Keratinocyte (primary cell): ENCODE data around the gene ANAPC2. TPM values are rescaled to one million over a fixed set of nuclear protein-coding genes. Genes with fewer than 3 reads are reported as not detected.

Experiments
- DNase-seq: peaks from one replicate; pipeline ENCODE4 v3.0.0-alpha.2; 2011; ENCODE audit warnings: low read depth, missing footprints, low spot score
- FAIRE-seq: peaks from 2 replicates; lab custom pipeline; 2011; peaks lifted over from hg19 to GRCh38; lab: Jason Lieb, UNC
- H2AFZ ChIP-seq: 2 replicates; pipeline ENCODE4 v1.6.0; 2012; ENCODE audit warnings: low read length, control low read depth, inconsistent platforms; ENCODE audit not compliant: control insufficient read depth
- H3K27ac ChIP-seq: 2 replicates; pipeline ENCODE4 v1.5.1; 2011; ENCODE audit warnings: low read length; ENCODE audit not compliant: control insufficient read depth, insufficient read depth
- H3K27me3 ChIP-seq: 3 replicates; pipeline ENCODE4 v1.6.0; 2011; ENCODE audit warnings: low read length; ENCODE audit not compliant: control insufficient read depth, insufficient read depth; ENCODE audit errors: extremely low read depth
- H3K36me3 ChIP-seq, 2 experiments: 2 replicates in 1 of 2; 3 replicates in 1 of 2; pipeline ENCODE4 v1.5.1; 2011; ENCODE audit warnings: low read length in 2 of 2, mild to moderate bottlenecking in 1 of 2; ENCODE audit not compliant: control insufficient read depth in 2 of 2, insufficient read depth in 2 of 2; ENCODE audit errors: extremely low read depth in 1 of 2
- H3K4me1 ChIP-seq: 3 replicates; pipeline ENCODE4 v1.5.1; 2011; ENCODE audit warnings: low read length; ENCODE audit not compliant: control insufficient read depth, insufficient read depth; ENCODE audit errors: extremely low read depth
- H3K4me2 ChIP-seq: 3 replicates; pipeline ENCODE4 v1.6.0; 2011; ENCODE audit warnings: low read depth, low read length; ENCODE audit not compliant: control insufficient read depth, insufficient read depth; ENCODE audit errors: extremely low read depth
- H3K4me3 ChIP-seq, 3 experiments: fragments of 200-600 bp in 1 of 3; sonication (generic) in 1 of 3; 2 replicates in 2 of 3; 3 replicates in 1 of 3; pipeline ENCODE4 v1.5.1; 2011 to 2016; ENCODE audit warnings: low read length in 3 of 3, mild to moderate bottlenecking in 3 of 3, control low read depth in 2 of 3, inconsistent platforms in 1 of 3, low read depth in 1 of 3, mixed read lengths in 1 of 3, mixed run types in 1 of 3, moderate library complexity in 1 of 3; ENCODE audit not compliant: control insufficient read depth in 2 of 3, insufficient read depth in 2 of 3; ENCODE audit errors: extremely low read depth in 1 of 3
- H3K79me2 ChIP-seq: 2 replicates; pipeline ENCODE4 v1.6.0; 2012; ENCODE audit warnings: low read length; ENCODE audit not compliant: control insufficient read depth, insufficient read depth
- H3K9ac ChIP-seq: 3 replicates; pipeline ENCODE4 v1.6.0; 2011; ENCODE audit warnings: low read length; ENCODE audit not compliant: control insufficient read depth, insufficient read depth; ENCODE audit errors: extremely low read depth
- H3K9me1 ChIP-seq: 3 replicates; pipeline ENCODE4 v1.6.0; 2011; ENCODE audit warnings: low read length; ENCODE audit not compliant: control insufficient read depth, insufficient read depth; ENCODE audit errors: extremely low read depth
- H3K9me3 ChIP-seq: 2 replicates; pipeline ENCODE4 v1.5.1; 2012; ENCODE audit warnings: low read depth, low read length; ENCODE audit not compliant: control insufficient read depth
- H4K20me1 ChIP-seq: 3 replicates; pipeline ENCODE4 v1.6.0; 2011; ENCODE audit warnings: low read length; ENCODE audit not compliant: control insufficient read depth, insufficient read depth; ENCODE audit errors: extremely low read depth
- CTCF ChIP-seq, 3 experiments: IDR thresholded peaks in 1 of 3; conservative IDR thresholded peaks in 1 of 3; optimal IDR thresholded peaks in 1 of 3; 2 replicates in 2 of 3; 3 replicates in 1 of 3; pipeline versions ENCODE3 to v1.5.1; 2011; ENCODE audit warnings: low read length in 3 of 3, mild to moderate bottlenecking in 3 of 3, moderate library complexity in 2 of 3, control low read depth in 1 of 3, inconsistent platforms in 1 of 3; ENCODE audit not compliant: insufficient read depth in 2 of 3; ENCODE audit errors: extremely low read depth in 1 of 3
- EZH2 ChIP-seq: IDR thresholded peaks from one replicate; pipeline ENCODE4 v1.6.1; 2012; ENCODE audit warnings: inconsistent platforms, mild to moderate bottlenecking, low read length, moderate library complexity
- dilution Hi-C: fragments of 300-500 bp; cut with MboI; formaldehyde crosslinking; loops from one replicate; pipeline ENCODE4 v1.7.0; 2020; ENCODE audit warnings: low sequenced_read_pairs; ENCODE audit not compliant: extremely low pct_ligation_motif_present
- polyA plus RNA-seq, 5 experiments: library from polyadenylated mRNA; depleted of rRNA in 3 of 5; stranded (reverse) in 3 of 5; stranded (forward) in 1 of 5; unstranded in 1 of 5; fragments of >200 nt; gene quantifications; 1 replicate in 1 of 5; 2 replicates in 3 of 5; 3 replicates in 1 of 5; pipeline versions ENCODE4 v1.2.1 to v1.2.3, GENCODE V29; 2011 to 2012; ENCODE audit warnings: missing spikeins in 2 of 5, low read depth in 1 of 5, low replicate concordance in 1 of 5

Gene ANAPC2
- polyA plus RNA-seq, 1 donor (not counting 4 experiments of a cell fraction or from before 2014, with no cell fraction given): 11.9 TPM

DNA sequence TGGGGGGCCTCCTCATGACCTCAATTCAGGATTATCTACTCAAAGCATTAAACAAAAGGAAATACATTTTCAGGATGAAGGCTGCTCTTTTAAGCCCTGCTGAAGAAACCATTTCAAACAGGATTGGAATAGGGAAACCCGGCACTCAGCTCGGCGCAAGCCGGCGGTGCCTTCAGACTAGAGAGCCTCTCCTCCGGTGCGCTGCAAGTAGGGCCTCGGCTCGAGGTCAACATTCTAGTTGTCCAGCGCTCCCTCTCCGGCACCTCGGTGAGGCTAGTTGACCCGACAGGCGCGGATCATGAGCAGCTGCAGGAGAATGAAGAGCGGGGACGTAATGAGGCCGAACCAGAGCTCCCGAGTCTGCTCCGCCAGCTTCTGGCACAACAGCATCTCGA lies 16.4 kb upstream of the ANAPC2 start:
- TF ChIP-seq EZH2: no peak
- TF ChIP-seq CTCF (optimal IDR thresholded peaks at IDR 0.05 in 1 of 3, IDR thresholded peaks at IDR 0.05 in 1 of 3, conservative IDR thresholded peaks at IDR 0.05 in 1 of 3; ENCODE audit: extremely low read depth in 1 of 3, insufficient read depth in 2 of 3, low read length in 3 of 3): no peak
- FAIRE-seq (no peak), DNase-seq (no peak)
- Histone ChIP-seq H3K36me3 (peaks cover 5 to 7% of the 10 kb centered on the region in 2 experiments), H3K9me3 (no peaks in the 10 kb centered on the region), H3K9me1 (no peaks in the 10 kb centered on the region), H3K9ac (peak overlapping the region; percentile 93), H4K20me1 (no peaks in the 10 kb centered on the region), H3K4me3 (peak overlapping the region; percentile 93 to 97 (median 96)), H2AFZ (peak overlapping the region; percentile 78), H3K27ac (peak overlapping the region; percentile 83), H3K27me3 (no peaks in the 10 kb centered on the region), H3K79me2 (peaks cover 53% of the 10 kb centered on the region), H3K4me1 (peaks cover 30% of the 10 kb centered on the region), H3K4me2 (peak overlapping the region; percentile 88)
- dilution Hi-C loops: no loop called here

- Histone ChIP-seq H3K79me2 (peaks cover 53% of the 10 kb centered on the region), H3K9ac (no peak overlapping the region), H3K9me3 (no peaks in the 10 kb centered on the region), H3K4me2 (no peak overlapping the region), H3K4me1 (peaks cover 42% of the 10 kb centered on the region), H4K20me1 (no peaks in the 10 kb centered on the region), H3K27me3 (no peaks in the 10 kb centered on the region), H2AFZ (no peak overlapping the region), H3K27ac (no peak overlapping the region), H3K4me3 (no peak overlapping the region), H3K36me3 (peaks cover 0 to 3% of the 10 kb centered on the region in 2 experiments), H3K9me1 (no peaks in the 10 kb centered on the region)
- TF ChIP-seq EZH2 (no peak), CTCF (optimal IDR thresholded peaks at IDR 0.05 in 1 of 3, IDR thresholded peaks at IDR 0.05 in 1 of 3, conservative IDR thresholded peaks at IDR 0.05 in 1 of 3; ENCODE audit: extremely low read depth in 1 of 3, insufficient read depth in 2 of 3, low read length in 3 of 3) (no peak)
- FAIRE-seq (no peak), DNase-seq (no peak)
- dilution Hi-C loops: no loop called here
Measured at GRCh38 chr9:137202966-137203365, 14.6 kb upstream of the ANAPC2 start.
